ENCODE data around the gene MANSC1.

DNA sequence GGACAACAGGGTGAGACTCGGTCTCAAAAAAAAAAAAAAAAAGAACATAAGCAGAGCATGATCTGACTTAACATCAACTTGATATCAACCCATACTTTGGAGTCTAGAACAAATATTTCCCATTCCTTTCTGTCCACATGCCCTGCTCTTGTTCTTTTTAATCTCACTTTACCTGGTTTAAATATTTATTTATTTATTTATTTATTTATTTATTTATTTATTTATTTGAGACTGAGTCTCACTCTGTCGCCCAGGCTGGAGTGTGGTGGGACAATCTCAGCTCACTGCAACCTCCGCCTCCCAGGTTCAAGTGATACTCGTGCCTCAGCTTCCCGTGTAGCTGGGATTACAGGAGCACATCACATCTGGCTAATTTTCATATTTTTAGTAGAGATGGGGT lies 63.6 kb downstream of the MANSC1 start:
- TF ChIP-seq EZH2 (IDR thresholded peaks at IDR 0.05; ENCODE audit: insufficient read depth, poor library complexity, severe bottlenecking), result no peak
- no peak for TF ChIP-seq EZH2phosphoT487 (IDR thresholded peaks at IDR 0.05; ENCODE audit: insufficient read depth, low read depth)

All from GM23248 (cell line).